A549 (cell line): ENCODE results near the gene TCF25. TPM values are rescaled to one million over a fixed set of nuclear protein-coding genes. Genes with fewer than 3 reads are reported as not detected.

Source experiments
- ATAC-seq, 2 experiments: fragments of 200-7000 bp in 1 of 2; fragments of >200 bp in 1 of 2; cut with Nextera tagmentation in 1 of 2; cut with Tn5 transposase in 1 of 2; 3 replicates each; pipeline versions ENCODE4 v1.8.0 to v1.9.1; 2018 to 2020; ENCODE audit warnings: mild to moderate bottlenecking in 1 of 2, moderate library complexity in 1 of 2
- CTCF ChIA-PET: fragments of 300-600 bp; sonication (Branson Sonifier 250); formaldehyde crosslinking; extraction: SDS; loops from one replicate; lab custom pipeline; 2021; ENCODE audit warnings: antibody characterized with exemption, inconsistent platforms; lab: Yijun Ruan, JAX
- POLR2A ChIA-PET: fragments of 350-600 bp; formaldehyde crosslinking; extraction: SDS; loops from one replicate; lab custom pipeline; 2021; ENCODE audit warnings: antibody characterized with exemption, inconsistent platforms; lab: Yijun Ruan, JAX
- DNase-seq, 2 experiments: peaks; one replicate each; pipeline versions ENCODE4 v3.0.0 to v3.0.0-alpha.2; 2011 to 2016; ENCODE audit warnings: low read depth in 1 of 2, low spot score in 1 of 2
- FAIRE-seq: peaks from 2 replicates; lab custom pipeline; 2011; peaks lifted over from hg19 to GRCh38; lab: Jason Lieb, UNC
- H3K27ac ChIP-seq, 2 experiments: fragments of >200 bp; sonication (Bioruptor Twin); formaldehyde crosslinking; 3 replicates each; pipeline ENCODE4 v1.5.1; 2016 to 2017
- H3K4me1 ChIP-seq: fragments of >200 bp; sonication (Bioruptor Twin); formaldehyde crosslinking; 3 replicates; pipeline ENCODE4 v1.6.1; 2016
- H3K4me2 ChIP-seq: fragments of >200 bp; sonication (Bioruptor Twin); formaldehyde crosslinking; 3 replicates; pipeline ENCODE4 v1.6.1; 2016
- H3K4me3 ChIP-seq: fragments of >200 bp; sonication (Bioruptor Twin); formaldehyde crosslinking; 3 replicates; pipeline ENCODE4 v1.5.1; 2016
- H3K9me3 ChIP-seq: fragments of >200 bp; sonication (Bioruptor Twin); formaldehyde crosslinking; 3 replicates; pipeline ENCODE4 v1.6.1; 2016
- BHLHE40 ChIP-seq: IDR thresholded peaks from 2 replicates; pipeline ENCODE4 v1.6.1; 2012; ENCODE audit warnings: low read depth, low read length, inconsistent platforms
- CBX2 ChIP-seq: fragments of 200-600 bp; sonication (generic); IDR thresholded peaks from 2 replicates; pipeline ENCODE4 v1.6.1; 2016; ENCODE audit warnings: low read depth, mild to moderate bottlenecking, borderline replicate concordance
- CBX8 ChIP-seq: fragments of 200-600 bp; sonication (generic); IDR thresholded peaks from 2 replicates; pipeline ENCODE4 v1.6.1; 2016
- CEBPB ChIP-seq, 2 experiments: fragments of >200 bp in 1 of 2; sonication (Bioruptor Twin) in 1 of 2; formaldehyde crosslinking in 1 of 2; IDR thresholded peaks; 2 replicates each; pipeline ENCODE4 v1.6.1; 2012 to 2016
- CHD4 ChIP-seq: fragments of 200-600 bp; sonication (generic); IDR thresholded peaks from 2 replicates; pipeline ENCODE4 v1.6.1; 2016; ENCODE audit warnings: antibody characterized with exemption, mild to moderate bottlenecking, borderline replicate concordance
- FOSL2 ChIP-seq, 2 experiments: fragments of 450-650 bp in 1 of 2; fragments of >200 bp in 1 of 2; sonication (Bioruptor Twin) in 1 of 2; formaldehyde crosslinking; IDR thresholded peaks; 2 replicates each; pipeline versions ENCODE4 v1.5.0 to v1.6.1; 2016 to 2020; ENCODE audit warnings: mild to moderate bottlenecking in 1 of 2, moderate library complexity in 1 of 2
- FOXS1 ChIP-seq: fragments of 250-450 bp; sonication (Bioruptor Pico); IDR thresholded peaks from 2 replicates; pipeline ENCODE4 v1.5.0; 2020; ENCODE audit warnings: mild to moderate bottlenecking, moderate library complexity
- GATA3 ChIP-seq: IDR thresholded peaks from 2 replicates; pipeline ENCODE4 v1.6.1; 2012; ENCODE audit warnings: borderline replicate concordance
- HDAC2 ChIP-seq: fragments of 200-600 bp; sonication (generic); IDR thresholded peaks from 2 replicates; pipeline ENCODE4 v1.6.1; 2016
- HOXA7 ChIP-seq: fragments of 250-450 bp; sonication (Bioruptor Pico); IDR thresholded peaks from 2 replicates; pipeline ENCODE4 v1.5.0; 2020; ENCODE audit warnings: mild to moderate bottlenecking, moderate library complexity
- JUNB ChIP-seq: fragments of >200 bp; sonication (Bioruptor Twin); formaldehyde crosslinking; IDR thresholded peaks from 2 replicates; pipeline ENCODE4 v1.6.1; 2016
- KDM1A ChIP-seq: fragments of 200-600 bp; sonication (generic); IDR thresholded peaks from 2 replicates; pipeline ENCODE4 v1.6.1; 2016; ENCODE audit warnings: low read depth, mild to moderate bottlenecking
- MAFK ChIP-seq: fragments of 450-650 bp; IDR thresholded peaks from 2 replicates; pipeline ENCODE4 v1.6.1; 2014; ENCODE audit not compliant: partially characterized antibody
- NPAS2 ChIP-seq: fragments of 250-450 bp; sonication (Bioruptor Pico); IDR thresholded peaks from 2 replicates; pipeline ENCODE4 v1.8.0; 2022; ENCODE audit warnings: mild to moderate bottlenecking, moderate library complexity, borderline replicate concordance
- NR3C1 ChIP-seq: fragments of >200 bp; sonication (Bioruptor Twin); formaldehyde crosslinking; IDR thresholded peaks from 3 replicates; pipeline ENCODE4 v1.6.1; 2017
- PHF8 ChIP-seq: fragments of 200-600 bp; sonication (generic); IDR thresholded peaks from 2 replicates; pipeline ENCODE4 v1.6.1; 2016; ENCODE audit warnings: low read depth, mild to moderate bottlenecking, antibody characterized with exemption, moderate library complexity, borderline replicate concordance
- POLR2A ChIP-seq: IDR thresholded peaks from 2 replicates; pipeline ENCODE4 v1.6.1; 2012; ENCODE audit warnings: mild to moderate bottlenecking, low read length
- POLR2AphosphoS2 ChIP-seq: conservative IDR thresholded peaks from 2 replicates; pipeline ENCODE4 v1.6.1; 2012; ENCODE audit warnings: low read length, improper control_type of control experiment, inconsistent platforms
- RARB ChIP-seq: fragments of 250-450 bp; sonication (Bioruptor Pico); IDR thresholded peaks from 2 replicates; pipeline ENCODE4 v1.8.0; 2021; ENCODE audit warnings: mild to moderate bottlenecking, moderate library complexity
- RCOR1 ChIP-seq: fragments of 150-350 bp; IDR thresholded peaks from 2 replicates; pipeline ENCODE4 v1.6.1; 2014; ENCODE audit warnings: antibody characterized with exemption, low read length, low read depth
- RFX5 ChIP-seq: fragments of 450-650 bp; IDR thresholded peaks from 2 replicates; pipeline ENCODE4 v1.7.1; 2014; ENCODE audit warnings: antibody characterized with exemption, mild to moderate bottlenecking, moderate library complexity
- SMC3 ChIP-seq: fragments of >200 bp; sonication (Bioruptor Twin); formaldehyde crosslinking; IDR thresholded peaks from 3 replicates; pipeline ENCODE4 v1.6.1; 2018; ENCODE audit warnings: inconsistent platforms
- TFCP2L1 ChIP-seq: fragments of 250-450 bp; sonication (Bioruptor Pico); IDR thresholded peaks from 2 replicates; pipeline ENCODE4 v1.5.0; 2021; ENCODE audit warnings: mild to moderate bottlenecking
- USF2 ChIP-seq: fragments of 450-650 bp; IDR thresholded peaks from 2 replicates; pipeline ENCODE4 v1.6.1; 2014; ENCODE audit warnings: antibody characterized with exemption
- ZC3H11A ChIP-seq: fragments of 450-650 bp; IDR thresholded peaks from 2 replicates; pipeline ENCODE4 v1.6.1; 2014; ENCODE audit warnings: antibody characterized with exemption, mild to moderate bottlenecking
- ZFP36 ChIP-seq: fragments of 450-650 bp; IDR thresholded peaks from 2 replicates; pipeline ENCODE4 v1.6.1; 2014; ENCODE audit warnings: borderline replicate concordance; ENCODE audit not compliant: partially characterized antibody
- ZNF302 ChIP-seq: fragments of 250-450 bp; sonication (Bioruptor Pico); IDR thresholded peaks from 2 replicates; pipeline ENCODE4 v1.9.0; 2021; ENCODE audit warnings: inconsistent platforms, mild to moderate bottlenecking, moderate library complexity
- WGBS: methylation state at CpG from one replicate; pipeline ENCODE4 v1.1.6; 2017; ENCODE audit errors: missing lambda C conversion rate; 5-methylcytosine and 5-hydroxymethylcytosine counted together
- polyA plus RNA-seq, 4 experiments: library from polyadenylated mRNA; depleted of rRNA in 3 of 4; stranded (reverse); fragments of >200 nt; fragmentation: RNase III in 1 of 4; extraction: RNeasy Plus Mini Kit Qiagen cat#74134 plus additional on column Dnase treatment in 1 of 4; gene quantifications; 2 replicates in 3 of 4; 3 replicates in 1 of 4; pipeline ENCODE4 v1.2.3, GENCODE V29; 2011 to 2017

Gene TCF25
- polyA plus RNA-seq, 2 of the 4 experiments (the other 2 are of a cell fraction): 125 TPM

DNA sequence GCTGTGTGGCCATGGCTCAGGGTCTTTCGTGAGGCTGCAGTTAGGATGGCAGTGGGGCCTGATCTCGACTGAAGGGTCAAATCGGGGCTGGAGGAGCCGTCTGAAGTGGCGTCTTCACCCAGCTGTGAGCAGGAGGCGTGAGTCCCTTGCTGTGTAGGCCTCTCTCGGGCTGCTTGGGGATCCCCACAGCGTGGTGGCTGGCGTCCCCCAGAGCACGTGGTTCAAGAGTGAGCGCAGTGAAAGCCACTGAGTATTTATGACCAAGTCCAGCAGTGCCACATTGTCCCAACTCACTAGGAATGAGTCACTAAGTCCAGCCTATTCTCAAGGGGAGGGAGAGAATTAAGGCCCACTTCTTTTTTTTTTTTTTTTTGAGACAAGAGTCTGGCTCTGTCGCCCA is 11.7 kb upstream of the TCF25 start:
- ATAC-seq (no peak), DNase-seq (no peak), FAIRE-seq (no peak)
- 85% methylated on average over 12 of the region's 12 CpGs for WGBS
- H3K27ac ChIP-seq: no peak overlapping the region
- H3K4me1 ChIP-seq: peaks cover 4% of the 10 kb centered on the region; the same call in 1 of the 3 replicates
- no peaks in the 10 kb centered on the region for H3K9me3 ChIP-seq
- TF ChIP-seq ZFP36 (no peak), SMC3 (no peak), RARB (CRISPR knock-in tag) (no peak), CHD4 (no peak), FOXS1 (CRISPR knock-in tag) (no peak), HOXA7 (CRISPR knock-in tag) (no peak)
- no peak overlapping the region for H3K4me3 ChIP-seq
- H3K4me2 ChIP-seq: no peak overlapping the region
- CTCF ChIA-PET: interaction anchor here (0.6 to 6.5 kb wide), 55 partner anchors 9 to 284 kb away, joined by 3 to 79 read pairs (median 7); partner anchors contain the start of genes MC1R, SPIRE2, TCF25 and TUBB3
- POLR2A ChIA-PET: interaction anchor here (2.6 kb wide), 1 partner anchor 12 kb away, joined by 17 read pairs; the partner anchor contains the start of gene TCF25

DNA sequence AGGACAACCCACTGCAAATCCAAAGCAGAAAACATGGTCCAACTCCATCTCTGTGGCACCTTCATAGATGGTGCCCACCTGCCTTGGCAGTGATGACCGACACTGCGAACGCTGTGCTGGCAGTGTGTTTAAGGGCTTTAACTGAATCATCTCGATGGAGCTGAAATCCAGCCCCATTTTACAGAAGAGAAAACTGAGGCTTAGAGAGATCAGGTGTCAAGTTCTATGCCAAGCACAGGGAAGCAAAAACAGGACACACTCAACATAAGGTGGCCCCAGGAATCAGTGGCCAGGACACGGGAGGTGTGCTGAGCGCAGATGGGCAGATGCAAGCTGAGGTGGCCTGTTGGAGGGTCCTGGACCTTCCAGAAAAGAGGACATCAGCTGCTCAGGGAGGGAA is 10.7 kb upstream of the TCF25 start:
- TF ChIP-seq GATA3 (no peak), JUNB (no peak), CBX8 (no peak), CBX2 (no peak), POLR2A (no peak), RCOR1 (no peak), NR3C1 (no peak), POLR2AphosphoS2 (no peak), NPAS2 (CRISPR knock-in tag) (no peak), HDAC2 (no peak), RFX5 (no peak)
- ChIA-PET CTCF (interaction anchor here (0.6 to 6.5 kb wide), 6 partner anchors 9 to 249 kb away, joined by 3 to 79 read pairs (median 38); partner anchors contain the start of gene TCF25), POLR2A (interaction anchor here (0.5 kb wide), 1 partner anchor 161 kb away, joined by 4 read pairs; the partner anchor contains the start of gene SPATA2L)
- FAIRE-seq: no peak
- no peak for ATAC-seq
- no peak overlapping the region for H3K27ac ChIP-seq
- 91% methylated on average over 6 of the region's 6 CpGs for WGBS
- DNase-seq: no peak
- H3K4me3 ChIP-seq: no peak overlapping the region
- no peak overlapping the region for H3K4me2 ChIP-seq
- peaks cover 6% of the 10 kb centered on the region for H3K9me3 ChIP-seq
- peaks cover 4% of the 10 kb centered on the region; the same call in 1 of the 3 replicates for H3K4me1 ChIP-seq

DNA sequence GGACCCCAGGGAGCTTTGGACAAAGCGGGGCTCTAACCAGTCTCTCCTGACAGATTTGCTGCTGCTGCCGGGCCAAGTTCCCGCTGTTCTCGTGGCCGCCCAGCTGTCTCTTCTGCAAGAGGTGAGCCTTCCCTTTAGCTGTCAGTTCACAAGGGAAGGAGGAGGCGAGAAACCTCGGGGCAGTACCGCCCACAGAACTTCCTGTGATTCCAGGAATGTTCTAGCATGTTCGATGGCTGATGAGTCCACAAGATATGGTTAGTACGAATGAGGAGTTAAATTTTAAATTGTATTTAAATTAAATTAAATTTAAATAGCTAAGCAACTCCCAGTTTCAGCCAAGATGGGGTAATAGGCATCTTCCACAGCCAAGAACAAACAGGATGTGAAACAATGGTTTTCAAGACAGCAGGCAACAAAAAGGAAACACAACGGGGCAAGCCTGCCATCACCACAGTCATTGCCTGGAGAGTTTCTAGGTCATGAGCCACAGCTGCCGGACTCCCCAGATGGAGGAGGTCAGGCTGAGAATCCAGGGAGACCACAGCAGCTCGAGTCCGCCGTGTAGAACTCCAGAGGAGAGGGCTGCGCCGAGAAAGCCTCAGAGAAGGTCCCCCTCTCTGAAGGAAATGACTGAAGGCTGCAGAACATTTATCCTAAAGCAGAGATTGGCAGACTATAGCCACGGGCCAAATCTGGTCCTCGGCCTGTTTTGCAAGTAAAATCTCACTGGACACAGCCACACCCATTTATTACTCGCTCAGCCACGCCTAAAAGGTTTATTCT is 9.5 kb upstream of the TCF25 start:
- CTCF ChIA-PET: interaction anchor here (0.6 to 6.5 kb wide), 6 partner anchors 7 to 164 kb away, joined by 3 to 79 read pairs (median 4); partner anchors contain the start of gene TCF25
- no peak for DNase-seq
- no peak for FAIRE-seq
- no peak overlapping the region for H3K4me2 ChIP-seq
- no peak overlapping the region for H3K27ac ChIP-seq
- WGBS: 87% methylated on average over 21 of the region's 21 CpGs
- POLR2A ChIA-PET: no interaction called here
- H3K9me3 ChIP-seq: peaks cover 14% of the 10 kb centered on the region
- no peak for TF ChIP-seq FOSL2 (IDR thresholded peaks at IDR 0.05)
- TF ChIP-seq FOSL2 (CRISPR knock-in tag; IDR thresholded peaks at IDR 0.05): no peak
- TF ChIP-seq ZNF302 (CRISPR knock-in tag): no peak
- no peak for TF ChIP-seq KDM1A
- TF ChIP-seq CEBPB (IDR thresholded peaks at IDR 0.05): no peak
- TF ChIP-seq CBX2: no peak
- TF ChIP-seq MAFK: no peak
- TF ChIP-seq USF2: no peak
- no peak for TF ChIP-seq PHF8
- TF ChIP-seq TFCP2L1 (CRISPR knock-in tag): no peak
- no peak for TF ChIP-seq RCOR1
- no peak for TF ChIP-seq FOXS1 (CRISPR knock-in tag)
- no peak for TF ChIP-seq ZC3H11A
- TF ChIP-seq CHD4: no peak
- TF ChIP-seq BHLHE40: no peak
- TF ChIP-seq, all 56 proteins: peak for 0
- peaks cover 4% of the 10 kb centered on the region; the same call in 1 of the 3 replicates for H3K4me1 ChIP-seq
- no peak overlapping the region for H3K4me3 ChIP-seq
- no peak for ATAC-seq
